DND-41 (cell line): ENCODE results near the gene YJEFN3.

ENCODE experiments used
- ATAC-seq: fragments of 200-7000 bp; cut with Tn5 transposase; 3 replicates; pipeline ENCODE4 v1.9.1; 2021; ENCODE audit warnings: low read depth; ENCODE audit not compliant: insufficient read depth
- DNase-seq: peaks from one replicate; pipeline ENCODE4 v3.0.0-alpha.2; 2020
- H2AFZ ChIP-seq: 2 replicates; pipeline ENCODE4 v1.6.0; 2012; ENCODE audit warnings: low read depth, low read length
- H3K27ac ChIP-seq: 2 replicates; pipeline ENCODE4 v1.5.1; 2012; ENCODE audit warnings: low read length, inconsistent platforms
- H3K27me3 ChIP-seq: fragments of 200-600 bp; sonication (generic); 2 replicates; pipeline ENCODE4 v1.6.0; 2012; ENCODE audit warnings: low read length, mild to moderate bottlenecking, inconsistent platforms; ENCODE audit not compliant: insufficient read depth, poor library complexity
- H3K36me3 ChIP-seq: 2 replicates; pipeline ENCODE4 v1.5.1; 2012; ENCODE audit warnings: low read length, inconsistent platforms; ENCODE audit not compliant: insufficient read depth
- H3K4me1 ChIP-seq: 2 replicates; pipeline ENCODE4 v1.5.1; 2012; ENCODE audit warnings: mild to moderate bottlenecking, low read length; ENCODE audit not compliant: insufficient read depth
- H3K4me2 ChIP-seq: 2 replicates; pipeline ENCODE4 v1.6.0; 2012; ENCODE audit warnings: mild to moderate bottlenecking, moderate library complexity, low read length, inconsistent platforms; ENCODE audit not compliant: insufficient read depth
- H3K4me3 ChIP-seq, 2 experiments: fragments of 200-600 bp in 1 of 2; shearing (Covaris generic) in 1 of 2; 2 replicates each; pipeline ENCODE4 v1.5.1; 2012 to 2016; ENCODE audit warnings: inconsistent platforms in 2 of 2, low read length in 2 of 2, mild to moderate bottlenecking in 2 of 2, low read depth in 1 of 2, moderate library complexity in 1 of 2
- H3K79me2 ChIP-seq: 2 replicates; pipeline ENCODE4 v1.6.0; 2012; ENCODE audit warnings: low read length, inconsistent platforms; ENCODE audit not compliant: insufficient read depth
- H3K9ac ChIP-seq: 2 replicates; pipeline ENCODE4 v1.6.0; 2012; ENCODE audit warnings: low read depth, mild to moderate bottlenecking, inconsistent platforms, low read length, moderate library complexity
- H3K9me3 ChIP-seq: 2 replicates; pipeline ENCODE4 v1.5.1; 2012; ENCODE audit warnings: low read length, moderate library complexity, mild to moderate bottlenecking, inconsistent platforms; ENCODE audit not compliant: insufficient read depth, severe bottlenecking
- H4K20me1 ChIP-seq: 2 replicates; pipeline ENCODE4 v1.6.0; 2012; ENCODE audit warnings: low read length; ENCODE audit not compliant: insufficient read depth
- CTCF ChIP-seq: IDR thresholded peaks from 2 replicates; pipeline ENCODE4 v1.5.1; 2012; ENCODE audit warnings: borderline replicate concordance, low read length, moderate library complexity, mild to moderate bottlenecking; ENCODE audit not compliant: poor library complexity, severe bottlenecking; ENCODE audit errors: extremely low read depth
- EZH2 ChIP-seq: IDR thresholded peaks from 3 replicates; pipeline ENCODE4 v1.6.1; 2012; ENCODE audit warnings: borderline replicate concordance, low read depth, mild to moderate bottlenecking, moderate library complexity, low read length, inconsistent platforms; ENCODE audit not compliant: severe bottlenecking

The YJEFN3 gene

GRCh38 chr19:19487077-19487949 is 41.4 kb upstream of the YJEFN3 start:
- H3K4me2 ChIP-seq, result no peak overlapping the region
- H3K4me1 ChIP-seq, result peaks cover 27% of the 10 kb centered on the region
- H4K20me1 ChIP-seq, result peaks cover 86% of the 10 kb centered on the region
- H3K9ac ChIP-seq, result no peak overlapping the region
- TF ChIP-seq CTCF, result no peak
- H2AFZ ChIP-seq, result no peak overlapping the region
- no peak for DNase-seq
- peak overlapping the region; percentile 39; the same call in 1 of the 2 replicates for H3K27ac ChIP-seq
- peaks cover 94% of the 10 kb centered on the region for H3K79me2 ChIP-seq
- no peaks in the 10 kb centered on the region for H3K9me3 ChIP-seq
- H3K27me3 ChIP-seq, result no peaks in the 10 kb centered on the region
- ATAC-seq, result no peak
- H3K36me3 ChIP-seq, result peaks cover 69% of the 10 kb centered on the region
- H3K4me3 ChIP-seq, result no peak overlapping the region

DNA sequence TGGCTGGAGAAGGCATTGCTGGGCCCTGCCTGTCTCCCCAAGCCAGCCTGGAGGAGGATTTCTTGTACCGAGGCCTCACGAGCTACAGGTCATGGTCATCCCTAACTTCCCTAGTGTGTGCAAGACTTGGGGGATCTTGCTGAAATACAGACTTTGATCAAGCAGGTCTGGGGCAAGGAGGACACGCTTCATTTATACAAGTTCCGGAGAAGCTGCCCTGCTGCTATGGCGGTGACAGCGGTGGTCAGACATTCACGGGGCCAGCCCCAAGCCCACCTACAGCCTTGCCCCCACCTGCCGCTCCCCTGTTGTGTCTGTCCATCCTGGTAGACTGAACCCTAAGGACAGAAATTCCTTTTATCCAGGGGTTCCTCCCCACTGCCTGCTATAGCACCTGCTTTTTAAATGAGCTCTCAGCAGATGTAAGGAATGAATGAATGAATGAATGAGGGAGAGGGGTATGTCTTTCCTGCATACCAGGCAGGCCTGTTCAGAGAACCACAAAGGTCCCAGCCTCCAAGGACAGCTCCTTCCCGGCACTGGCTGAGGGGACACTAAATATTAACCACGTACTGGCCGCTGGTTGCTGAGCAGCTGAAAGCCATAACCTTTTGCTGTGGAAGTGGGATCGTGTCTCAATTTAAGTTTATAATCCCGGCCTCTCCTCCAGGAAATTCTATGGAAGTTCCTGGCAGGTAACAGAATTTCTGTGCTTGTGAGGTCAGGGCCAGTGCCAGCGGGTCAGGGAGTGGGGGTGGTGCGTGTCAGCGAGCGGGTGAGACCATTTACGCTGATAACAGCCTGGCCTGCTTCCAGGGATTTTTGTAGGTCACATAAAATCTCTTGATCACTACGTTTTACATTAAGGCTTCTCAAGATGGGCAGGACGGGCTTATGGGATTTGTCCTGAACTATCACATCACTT is 40.5 kb upstream of the YJEFN3 start:
- H2AFZ ChIP-seq, result no peak overlapping the region
- peaks cover 81% of the 10 kb centered on the region for H4K20me1 ChIP-seq
- peaks cover 90% of the 10 kb centered on the region for H3K79me2 ChIP-seq
- H3K36me3 ChIP-seq, result peaks cover 69% of the 10 kb centered on the region
- H3K9me3 ChIP-seq, result no peaks in the 10 kb centered on the region
- H3K27ac ChIP-seq, result peak overlapping the region; percentile 42
- peaks cover 27% of the 10 kb centered on the region for H3K4me1 ChIP-seq
- no peak overlapping the region for H3K9ac ChIP-seq
- H3K4me3 ChIP-seq, result no peak overlapping the region
- no peak for DNase-seq
- TF ChIP-seq EZH2 (no peak), CTCF (no peak)
- H3K27me3 ChIP-seq, result no peaks in the 10 kb centered on the region
- ATAC-seq, result no peak
- no peak overlapping the region for H3K4me2 ChIP-seq

GRCh38 chr19:19488875-19489690 is 39.6 kb upstream of the YJEFN3 start:
- ATAC-seq (peak; percentile 84), DNase-seq (peak; percentile 78)
- Histone ChIP-seq H3K36me3 (peaks cover 72% of the 10 kb centered on the region), H3K9me3 (no peaks in the 10 kb centered on the region), H4K20me1 (peaks cover 82% of the 10 kb centered on the region), H3K4me2 (no peak overlapping the region), H3K9ac (no peak overlapping the region), H3K27me3 (no peaks in the 10 kb centered on the region), H3K4me3 (no peak overlapping the region), H2AFZ (no peak overlapping the region), H3K27ac (peak overlapping the region; percentile 42), H3K4me1 (peaks cover 27% of the 10 kb centered on the region), H3K79me2 (peaks cover 87% of the 10 kb centered on the region)
- no peak for TF ChIP-seq CTCF
- TF ChIP-seq EZH2, result no peak
